ENCODE data around the gene ANGPTL8.
A peak's percentile ranks its signal among the peaks of the same experiment; 100 is the strongest.

The ANGPTL8 gene

DNA sequence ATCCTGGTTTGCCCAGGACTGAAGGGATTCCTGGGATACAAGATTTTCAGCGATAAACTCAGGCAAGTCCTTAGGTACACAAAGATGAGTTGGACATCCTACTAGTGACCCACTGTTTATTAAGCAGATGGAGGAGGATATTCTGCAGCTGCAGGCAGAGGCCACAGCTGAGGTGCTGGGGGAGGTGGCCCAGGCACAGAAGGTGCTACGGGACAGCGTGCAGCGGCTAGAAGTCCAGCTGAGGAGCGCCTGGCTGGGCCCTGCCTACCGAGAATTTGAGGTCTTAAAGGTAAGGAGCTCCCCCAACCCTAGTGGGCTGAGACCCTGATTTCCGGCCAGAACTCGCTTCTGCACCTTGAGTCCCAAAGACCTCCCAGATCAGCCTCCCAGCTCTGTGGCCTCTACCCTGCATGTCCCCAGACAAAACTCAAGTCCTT lies 607 bp downstream of the ANGPTL8 start:
- CTCF ChIA-PET, result interaction anchor here (1.2 to 1.6 kb wide), 2 partner anchors 15 to 103 kb away, joined by 4 to 6 read pairs; no protein-coding TSS in a partner anchor
- TF ChIP-seq CTCF (IDR thresholded peaks at IDR 0.05; ENCODE audit: control extremely low read depth, extremely low read depth, low read depth, missing control alignments), result no peak
- POLR2A ChIA-PET, result no interaction called here
- no peak for DNase-seq (ENCODE audit: extremely low spot score)

DNA sequence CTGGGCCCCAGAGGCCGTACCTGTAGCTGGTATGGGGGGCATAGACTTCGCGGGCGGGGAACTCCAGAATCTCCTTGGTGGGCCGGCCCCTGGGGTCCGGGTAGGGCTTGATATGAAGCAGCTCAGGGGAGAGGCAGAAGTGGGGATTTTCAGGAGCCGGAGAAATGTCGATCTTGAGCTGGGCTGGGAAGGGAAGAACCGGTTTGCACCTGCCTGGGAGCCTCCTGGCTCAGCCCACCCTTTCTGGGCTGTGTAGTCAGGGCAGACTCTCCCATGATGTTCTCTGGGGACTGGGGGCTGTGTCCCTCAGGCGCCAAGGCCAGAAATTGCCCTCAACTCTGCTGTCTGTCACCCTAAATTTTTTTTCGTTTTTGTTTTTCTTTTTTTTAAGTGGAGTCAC lies 2.6 kb downstream of the ANGPTL8 start:
- TF ChIP-seq CTCF (IDR thresholded peaks at IDR 0.05; ENCODE audit: control extremely low read depth, extremely low read depth, low read depth, missing control alignments), result no peak
- DNase-seq (ENCODE audit: extremely low spot score), result no peak
- ChIA-PET POLR2A (no interaction called here), CTCF (interaction anchor here (1.2 to 3.6 kb wide), 10 partner anchors 10 to 240 kb away, joined by 3 to 12 read pairs (median 5); no protein-coding TSS in a partner anchor)

DNA sequence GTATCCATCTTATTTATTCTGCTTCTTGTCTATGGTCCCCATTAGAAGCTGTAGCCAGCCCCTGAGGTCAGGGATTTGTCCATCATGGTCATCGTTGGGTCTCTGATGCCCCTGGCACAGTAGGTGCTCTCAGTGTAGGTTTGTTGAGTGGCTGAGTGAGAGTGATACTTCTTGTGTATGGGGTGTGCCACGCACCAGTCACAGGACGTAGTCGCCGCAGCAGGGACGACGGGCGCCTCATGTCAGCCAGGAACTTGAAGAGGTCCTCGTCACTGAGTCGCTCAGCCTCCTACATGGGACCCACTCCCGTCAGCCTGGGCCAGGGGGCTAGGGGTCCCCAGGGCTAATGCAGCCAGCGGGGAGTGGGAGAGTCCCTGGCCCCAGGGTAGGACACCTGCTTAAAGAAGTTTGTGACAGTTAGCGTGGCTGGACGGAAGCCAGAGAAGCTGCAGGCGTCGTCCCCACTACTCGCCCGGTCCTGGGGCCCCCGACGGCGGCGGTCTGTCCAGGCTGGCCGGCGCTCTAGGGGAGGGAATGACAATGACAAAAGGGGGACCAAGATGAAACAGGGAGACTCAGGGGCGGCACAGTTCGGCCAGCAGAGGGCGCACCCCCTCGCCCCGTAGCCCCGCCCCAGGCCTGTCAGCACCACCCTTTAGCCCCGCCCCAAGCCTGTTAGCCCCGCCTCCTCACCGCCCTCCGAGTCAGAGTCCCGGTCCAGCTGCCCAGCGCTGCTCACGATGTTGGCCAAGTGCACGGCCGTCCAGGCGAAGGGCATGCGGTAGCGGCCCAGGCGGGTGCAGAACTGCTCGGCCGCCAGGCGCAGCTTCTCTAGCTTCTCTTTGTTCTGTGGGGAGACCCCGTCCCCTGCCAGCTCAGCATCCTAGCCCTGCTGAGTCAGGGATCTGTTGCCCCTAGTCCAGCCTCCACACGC lies 3.7 kb downstream of the ANGPTL8 start:
- POLR2A ChIA-PET, result no interaction called here
- peak; percentile 99 for DNase-seq (ENCODE audit: extremely low spot score)

GRCh38 chr19:11243798-11244169 lies 4.4 kb downstream of the ANGPTL8 start:
- TF ChIP-seq CTCF (IDR thresholded peaks at IDR 0.05; ENCODE audit: control extremely low read depth, extremely low read depth, low read depth, missing control alignments), result no peak
- DNase-seq (ENCODE audit: extremely low spot score), result no peak
- ChIA-PET CTCF (interaction anchor here (0.7 to 3.6 kb wide), 23 partner anchors 9 to 745 kb away, joined by 3 to 12 read pairs (median 4); no protein-coding TSS in a partner anchor), POLR2A (no interaction called here)

More for the DNA sequence above, 3.7 kb downstream of the ANGPTL8 start:
- CTCF ChIA-PET, result interaction anchor here (0.7 to 3.6 kb wide), 25 partner anchors 9 to 745 kb away, joined by 3 to 12 read pairs (median 4); no protein-coding TSS in a partner anchor
- TF ChIP-seq CTCF (IDR thresholded peaks at IDR 0.05; ENCODE audit: control extremely low read depth, extremely low read depth, low read depth, missing control alignments), result peak; percentile 41

GRCh38 chr19:11244846-11245589 lies 5.6 kb downstream of the ANGPTL8 start:
- POLR2A ChIA-PET, result no interaction called here
- CTCF ChIA-PET, result interaction anchor here (1.4 to 2.4 kb wide), 2 partner anchors 12 to 38 kb away, joined by 6 to 12 read pairs; no protein-coding TSS in a partner anchor
- TF ChIP-seq CTCF (IDR thresholded peaks at IDR 0.05; ENCODE audit: control extremely low read depth, extremely low read depth, low read depth, missing control alignments), result no peak
- DNase-seq (ENCODE audit: extremely low spot score), result no peak

- ChIA-PET POLR2A (no interaction called here), CTCF (no interaction called here)
- no peak for TF ChIP-seq CTCF (IDR thresholded peaks at IDR 0.05; ENCODE audit: control extremely low read depth, extremely low read depth, low read depth, missing control alignments)
- DNase-seq (ENCODE audit: extremely low spot score), result no peak
Measured at GRCh38 chr19:11246941-11247340, 7.5 kb downstream of the ANGPTL8 start.
